PC-3 (cell line): Measurements from ENCODE around the gene USP51. TPM values are rescaled to one million over a fixed set of nuclear protein-coding genes. Genes with fewer than 3 reads are reported as not detected.
"Not testable (repeated sequence)": the region's sequence is repeated elsewhere in the genome, so short reads cannot be mapped to it uniquely, and the experiment has no call there.

ENCODE experiments used
- ATAC-seq: fragments of 200-7000 bp; cut with Tn5 transposase; 2 replicates; pipeline ENCODE4 v1.9.1; 2020; ENCODE audit warnings: mild to moderate bottlenecking, moderate library complexity
- BruUV-seq: library from RNA; stranded (reverse); fragments of 400-500 nt; replicated peaks from 2 replicates; lab custom pipeline; 2021; lab: Mats Ljungman, UMichigan
- CTCF ChIA-PET: fragments of 300-600 bp; sonication (Branson Sonifier 250); formaldehyde crosslinking; loops from one replicate; lab custom pipeline; 2022; ENCODE audit warnings: antibody characterized with exemption; lab: Charles Lee
- POLR2A ChIA-PET: fragments of 300-600 bp; sonication (Branson Sonifier 250); formaldehyde crosslinking; loops from one replicate; lab custom pipeline; 2022; ENCODE audit warnings: antibody characterized with exemption; ENCODE audit not compliant: unreplicated experiment; lab: Charles Lee
- DNase-seq: peaks from one replicate; pipeline ENCODE4 v3.0.0-alpha.2; 2015
- H2AFZ ChIP-seq: fragments of 300-600 bp; sonication (generic); 2 replicates; pipeline ENCODE4 v1.6.0; 2016; ENCODE audit warnings: antibody characterized with exemption, low read length
- H3F3A ChIP-seq: fragments of 300-600 bp; sonication (generic); one replicate; pipeline ENCODE4 v1.6.0; 2017; ENCODE audit warnings: antibody characterized with exemption, low read length, control low read depth, mild to moderate bottlenecking; ENCODE audit not compliant: unreplicated experiment
- H3K27ac ChIP-seq: fragments of 300-600 bp; sonication (generic); 2 replicates; pipeline ENCODE4 v1.5.1; 2016; ENCODE audit warnings: mild to moderate bottlenecking, low read length
- H3K27me3 ChIP-seq: fragments of 300-600 bp; sonication (generic); 2 replicates; pipeline ENCODE4 v1.6.1; 2016; ENCODE audit warnings: low read length, mixed read lengths
- H3K36me3 ChIP-seq: fragments of 300-600 bp; sonication (generic); 2 replicates; pipeline ENCODE4 v1.6.1; 2016; ENCODE audit warnings: low read depth, mixed run types, low read length, mixed read lengths
- H3K4me1 ChIP-seq: fragments of 300-600 bp; sonication (generic); 2 replicates; pipeline ENCODE4 v1.5.1; 2016; ENCODE audit warnings: low read length; ENCODE audit not compliant: insufficient read depth
- H3K4me2 ChIP-seq: fragments of 300-600 bp; sonication (generic); 2 replicates; pipeline ENCODE4 v1.6.0; 2016; ENCODE audit warnings: low read length
- H3K4me3 ChIP-seq: fragments of 300-600 bp; sonication (generic); 2 replicates; pipeline ENCODE4 v1.5.1; 2016; ENCODE audit warnings: mild to moderate bottlenecking, low read length, mixed read lengths
- H3K79me2 ChIP-seq: fragments of 300-600 bp; sonication (generic); 2 replicates; pipeline ENCODE4 v1.6.1; 2017; ENCODE audit warnings: low read length, mixed read lengths
- H3K9ac ChIP-seq: fragments of 300-600 bp; sonication (generic); 2 replicates; pipeline ENCODE4 v1.6.0; 2016; ENCODE audit warnings: mild to moderate bottlenecking, low read length
- H3K9me2 ChIP-seq: fragments of 300-600 bp; sonication (generic); replicated peaks from 2 replicates; pipeline ENCODE4 v1.6.1; 2016; ENCODE audit warnings: mixed run types, low read length, mixed read lengths
- H3K9me3 ChIP-seq: fragments of 300-600 bp; sonication (generic); 2 replicates; pipeline ENCODE4 v1.6.1; 2016; ENCODE audit warnings: low read length, mixed read lengths
- H4K20me1 ChIP-seq: fragments of 300-600 bp; sonication (generic); 2 replicates; pipeline ENCODE4 v1.6.1; 2016; ENCODE audit warnings: low read length, mixed read lengths
- EZH2 ChIP-seq: fragments of 300-600 bp; sonication (generic); IDR thresholded peaks from one replicate; pipeline ENCODE4 v1.6.1; 2017; ENCODE audit warnings: antibody characterized with exemption, mild to moderate bottlenecking, low read length; ENCODE audit not compliant: unreplicated experiment
- EZH2phosphoT487 ChIP-seq: fragments of 300-600 bp; sonication (generic); IDR thresholded peaks from 2 replicates; pipeline ENCODE4 v1.6.1; 2018; ENCODE audit warnings: mild to moderate bottlenecking, antibody characterized with exemption, low read length, borderline replicate concordance
- intact Hi-C: fragments of 100-400 bp; cut with micrococcal nuclease; formaldehyde crosslinking; loops from 2 replicates; pipeline ENCODE4 v1.9.0; 2023
- total RNA-seq: library from RNA; depleted of rRNA; stranded (reverse); fragments of >200 nt; gene quantifications from 2 replicates; pipeline ENCODE4 v1.2.3, GENCODE V29; 2014
- TF ChIP-seq, protein P1 (sequence below): fragments of 300-600 bp; sonication (generic); conservative IDR thresholded peaks from 2 replicates; pipeline ENCODE4 v1.5.1; 2017; ENCODE audit warnings: antibody characterized with exemption, low read depth, mild to moderate bottlenecking, low read length

USP51 gene
- total RNA-seq, 1 experiment from 2014 or later = 0.22 TPM

DNA sequence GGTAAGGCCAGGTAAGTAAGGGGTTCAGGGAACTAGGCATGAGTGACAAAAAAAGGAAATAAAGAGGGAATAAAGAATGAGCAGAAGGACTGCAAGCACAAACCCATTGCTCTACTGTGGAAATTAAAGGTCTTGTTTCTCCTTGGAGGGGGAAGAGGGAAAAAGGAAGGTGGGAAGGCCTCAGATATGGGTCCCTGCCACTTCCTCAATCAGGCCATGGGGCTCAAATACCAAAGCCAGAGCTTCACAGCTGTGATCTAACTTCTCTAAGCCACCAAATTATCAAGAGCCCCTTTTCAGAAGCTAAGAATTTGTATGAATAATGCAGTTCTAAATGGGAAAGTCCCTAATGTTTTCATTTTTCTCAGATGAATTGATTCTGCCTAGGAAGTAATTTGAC lies 4.7 kb downstream of the USP51 start:
- H3K4me3 ChIP-seq = no peak overlapping the region
- H3K27me3 ChIP-seq = no peaks in the 10 kb centered on the region
- intact Hi-C loops = no loop called here
- no peak overlapping the region for H3K4me2 ChIP-seq
- no peak overlapping the region for H3K9ac ChIP-seq
- ChIA-PET POLR2A (no interaction called here), CTCF (no interaction called here)
- H4K20me1 ChIP-seq = no peaks in the 10 kb centered on the region
- no TSS peak for BruUV-seq
- DNase-seq (no peak), ATAC-seq (no peak)
- H2AFZ ChIP-seq = no peak overlapping the region
- H3K9me2 ChIP-seq = no peaks in the 10 kb centered on the region
- H3K9me3 ChIP-seq = no peaks in the 10 kb centered on the region
- no peaks in the 10 kb centered on the region for H3K36me3 ChIP-seq
- H3K27ac ChIP-seq = no peak overlapping the region
- no peaks in the 10 kb centered on the region for H3K79me2 ChIP-seq
- peaks cover 5% of the 10 kb centered on the region; the same call in 1 of the 2 replicates for H3K4me1 ChIP-seq
- TF ChIP-seq EZH2 (no peak), EZH2phosphoT487 (no peak)
- TF ChIP-seq, protein P1, sequence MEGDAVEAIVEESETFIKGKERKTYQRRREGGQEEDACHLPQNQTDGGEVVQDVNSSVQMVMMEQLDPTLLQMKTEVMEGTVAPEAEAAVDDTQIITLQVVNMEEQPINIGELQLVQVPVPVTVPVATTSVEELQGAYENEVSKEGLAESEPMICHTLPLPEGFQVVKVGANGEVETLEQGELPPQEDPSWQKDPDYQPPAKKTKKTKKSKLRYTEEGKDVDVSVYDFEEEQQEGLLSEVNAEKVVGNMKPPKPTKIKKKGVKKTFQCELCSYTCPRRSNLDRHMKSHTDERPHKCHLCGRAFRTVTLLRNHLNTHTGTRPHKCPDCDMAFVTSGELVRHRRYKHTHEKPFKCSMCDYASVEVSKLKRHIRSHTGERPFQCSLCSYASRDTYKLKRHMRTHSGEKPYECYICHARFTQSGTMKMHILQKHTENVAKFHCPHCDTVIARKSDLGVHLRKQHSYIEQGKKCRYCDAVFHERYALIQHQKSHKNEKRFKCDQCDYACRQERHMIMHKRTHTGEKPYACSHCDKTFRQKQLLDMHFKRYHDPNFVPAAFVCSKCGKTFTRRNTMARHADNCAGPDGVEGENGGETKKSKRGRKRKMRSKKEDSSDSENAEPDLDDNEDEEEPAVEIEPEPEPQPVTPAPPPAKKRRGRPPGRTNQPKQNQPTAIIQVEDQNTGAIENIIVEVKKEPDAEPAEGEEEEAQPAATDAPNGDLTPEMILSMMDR = no peak
- H3F3A ChIP-seq = no peaks in the 10 kb centered on the region

DNA sequence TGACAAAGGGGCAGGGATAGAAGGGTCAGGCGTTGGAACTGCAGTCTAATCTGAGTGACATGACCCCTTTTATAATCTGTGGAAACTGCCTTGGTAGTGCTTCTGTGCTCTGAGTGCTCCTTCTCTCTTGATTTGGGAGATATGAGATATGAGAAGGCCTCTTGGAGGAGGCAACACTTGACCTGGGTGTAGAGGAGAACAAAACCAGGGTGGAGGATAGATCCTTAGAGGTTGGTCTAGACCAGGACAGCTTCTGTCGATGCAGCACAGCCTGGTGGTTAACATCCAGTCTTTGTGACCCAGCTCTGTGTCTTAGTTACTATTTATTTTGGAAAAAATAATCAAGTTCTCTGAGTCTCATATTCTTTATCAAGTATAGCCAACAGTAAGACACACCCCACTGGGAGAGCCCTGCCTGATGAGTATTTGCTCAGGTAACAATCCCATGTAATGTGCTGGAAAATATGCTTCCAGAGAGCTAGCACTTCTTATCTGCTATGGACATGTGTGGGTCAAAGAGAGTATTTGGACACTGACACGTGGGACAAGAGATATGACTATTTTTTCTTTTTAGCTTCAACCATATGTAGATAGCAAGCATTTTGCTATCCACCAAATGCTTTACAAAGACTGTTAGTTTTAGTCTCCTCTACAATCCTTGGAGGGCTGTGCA lies 9.1 kb downstream of the USP51 start:
- intact Hi-C loops = no loop called here
- Histone ChIP-seq H3K4me2 (no peak overlapping the region), H3K36me3 (no peaks in the 10 kb centered on the region), H3K9me3 (no peaks in the 10 kb centered on the region), H2AFZ (no peak overlapping the region), H3K27ac (no peak overlapping the region), H3K27me3 (no peaks in the 10 kb centered on the region), H3K9me2 (no peaks in the 10 kb centered on the region), H3K9ac (no peak overlapping the region), H3F3A (no peaks in the 10 kb centered on the region), H4K20me1 (no peaks in the 10 kb centered on the region), H3K4me3 (no peak overlapping the region), H3K79me2 (no peaks in the 10 kb centered on the region), H3K4me1 (no peaks in the 10 kb centered on the region)
- POLR2A ChIA-PET = no interaction called here
- ATAC-seq (no peak), DNase-seq (no peak)
- CTCF ChIA-PET = no interaction called here
- BruUV-seq = no TSS peak
- TF ChIP-seq EZH2 = no peak
- TF ChIP-seq, protein P1 = no peak
- TF ChIP-seq EZH2phosphoT487 = no peak

DNA sequence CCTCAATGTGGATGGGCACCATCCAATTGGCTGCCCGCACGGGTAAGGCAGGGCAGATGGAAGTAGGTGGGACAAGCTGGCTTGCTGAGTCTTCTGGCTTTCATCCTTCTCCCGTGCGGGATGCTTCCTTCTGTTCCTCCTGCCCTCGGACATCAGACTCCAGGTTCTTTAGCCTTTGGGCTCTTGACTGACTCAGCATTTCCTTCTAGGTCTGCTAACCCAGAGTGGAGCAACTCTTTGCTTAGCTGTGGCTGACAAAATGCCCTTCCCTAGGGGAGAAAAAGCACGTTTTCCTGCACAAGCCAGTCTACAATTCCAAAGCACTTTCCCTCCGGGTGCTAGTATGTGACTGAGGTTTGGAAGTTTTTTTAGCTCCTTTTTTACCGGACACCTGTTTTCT lies 9.7 kb downstream of the USP51 start:
- H3K4me2 ChIP-seq, H3K79me2 ChIP-seq, H3K4me3 ChIP-seq, H3F3A ChIP-seq, H3K9me3 ChIP-seq, CTCF ChIA-PET, H2AFZ ChIP-seq, H3K4me1 ChIP-seq, H3K36me3 ChIP-seq, H4K20me1 ChIP-seq, H3K9me2 ChIP-seq, H3K27ac ChIP-seq, ATAC-seq, intact Hi-C loops, H3K9ac ChIP-seq, BruUV-seq, H3K27me3 ChIP-seq, POLR2A ChIA-PET, DNase-seq: not testable (repeated sequence)

DNA sequence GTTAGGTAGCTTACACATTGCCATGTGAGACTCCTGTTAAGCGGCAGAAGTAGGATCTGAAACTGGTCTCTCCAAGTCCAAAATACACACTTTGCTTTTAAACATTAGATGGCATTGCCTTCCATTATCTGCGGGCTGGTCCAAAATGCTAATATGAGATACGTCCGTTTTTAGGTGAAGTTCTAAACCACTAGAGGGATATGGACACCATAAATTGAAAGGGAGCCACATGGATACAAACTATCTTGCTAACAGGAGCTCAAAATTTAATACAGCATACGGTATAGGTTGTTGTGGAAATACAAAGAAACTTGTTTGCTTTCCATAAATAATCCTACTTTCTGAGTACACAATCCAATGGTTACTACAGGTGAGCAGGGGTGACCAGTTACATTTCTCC lies 23.9 kb downstream of the USP51 start:
- CTCF ChIA-PET, H4K20me1 ChIP-seq, H3K4me2 ChIP-seq, H2AFZ ChIP-seq, intact Hi-C loops, H3K9ac ChIP-seq, DNase-seq, H3K79me2 ChIP-seq, ATAC-seq, H3K36me3 ChIP-seq, H3K27ac ChIP-seq, POLR2A ChIA-PET, BruUV-seq, H3K4me1 ChIP-seq, H3K9me3 ChIP-seq, H3K27me3 ChIP-seq, H3F3A ChIP-seq, H3K9me2 ChIP-seq, H3K4me3 ChIP-seq: not testable (repeated sequence)

DNA sequence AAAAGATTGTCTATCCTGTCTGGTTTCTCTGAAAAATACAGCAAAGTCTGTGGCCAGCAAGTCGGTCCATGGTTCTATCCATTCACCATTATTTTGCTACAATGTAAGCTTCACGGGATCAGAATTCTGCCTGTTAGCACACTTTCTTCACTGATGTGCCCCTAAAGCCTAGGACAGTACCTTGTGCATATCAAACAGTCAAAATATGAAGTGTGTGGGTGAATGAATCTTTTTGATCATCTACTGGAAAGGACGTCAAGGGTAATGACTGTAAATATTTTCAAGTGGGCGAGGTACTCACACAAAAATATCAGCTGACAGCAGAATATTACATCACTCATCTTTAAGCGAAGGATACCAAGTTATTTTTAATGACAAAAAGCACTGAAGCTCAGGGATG lies 24.5 kb downstream of the USP51 start:
- H3K9ac ChIP-seq, H3K27ac ChIP-seq, DNase-seq, POLR2A ChIA-PET, H3K9me3 ChIP-seq, BruUV-seq, H2AFZ ChIP-seq, H4K20me1 ChIP-seq, H3K4me1 ChIP-seq, H3K4me2 ChIP-seq, H3K36me3 ChIP-seq, intact Hi-C loops, H3K27me3 ChIP-seq, H3K4me3 ChIP-seq, H3K9me2 ChIP-seq, CTCF ChIA-PET, ATAC-seq, H3K79me2 ChIP-seq, H3F3A ChIP-seq: not testable (repeated sequence)
